GM12892 (cell line): ENCODE measurements around the gene SYNPR.

Experiments
- POLR2A ChIP-seq: IDR thresholded peaks from 2 replicates; pipeline ENCODE4 v1.6.1; 2011; ENCODE audit warnings: low read depth, low read length, control low read depth
- POLR2AphosphoS5 ChIP-seq: IDR thresholded peaks from 2 replicates; pipeline ENCODE4 v1.6.1; 2011; ENCODE audit warnings: low read depth, low read length, control low read depth

DNA sequence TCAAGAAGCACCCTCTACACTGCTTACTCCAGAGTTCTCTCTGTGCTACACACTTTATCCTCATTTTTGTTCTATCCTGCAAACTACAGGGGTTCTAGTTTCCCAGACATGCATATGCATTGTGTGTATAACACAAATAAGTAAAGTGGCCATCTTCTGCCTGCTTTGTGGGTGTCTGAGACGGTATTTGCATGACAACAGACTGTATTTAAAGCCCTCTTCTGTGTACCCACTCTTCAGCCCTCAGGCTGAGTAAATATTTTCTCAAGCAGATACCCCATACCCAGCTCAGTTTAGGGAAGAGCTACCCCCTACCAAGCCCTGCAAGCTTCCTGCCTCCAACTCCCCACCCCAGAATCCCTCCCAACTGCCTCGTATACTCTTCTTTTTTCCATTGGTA lies 31.7 kb downstream of the SYNPR start:
- TF ChIP-seq POLR2AphosphoS5 = no peak
- no peak for TF ChIP-seq POLR2A
